Measurements from ENCODE around the gene WDR27. TPM values are rescaled to one million over a fixed set of nuclear protein-coding genes. Genes with fewer than 3 reads are reported as not detected.

WDR27 gene
- total and polyA plus RNA-seq, 10 of the 15 experiments (the other 5 are each of a cell fraction or from before 2014, with no cell fraction given) = 1.9 to 33.2 (median 19.0) TPM

DNA sequence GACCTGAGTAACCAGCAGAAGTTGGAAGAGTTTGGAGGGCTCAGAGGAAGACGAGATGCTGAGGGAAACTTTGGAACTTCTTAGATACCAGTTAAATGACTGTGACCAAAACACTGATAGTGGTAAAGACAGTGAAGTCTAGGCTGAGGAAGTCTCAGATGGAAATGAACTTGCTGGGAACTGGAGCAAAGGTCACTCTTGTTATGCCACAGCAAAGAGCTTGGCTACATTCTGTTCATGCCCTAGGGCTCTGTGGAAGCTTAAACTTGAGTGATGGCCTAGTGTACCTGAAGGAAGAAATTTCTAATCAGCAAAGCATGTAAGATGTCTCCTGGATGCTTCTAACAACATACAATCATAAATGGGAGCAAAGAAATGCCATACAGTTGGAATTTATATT is 24.7 kb downstream of the WDR27 start (continued):
- TF ChIP-seq, protein P1, sequence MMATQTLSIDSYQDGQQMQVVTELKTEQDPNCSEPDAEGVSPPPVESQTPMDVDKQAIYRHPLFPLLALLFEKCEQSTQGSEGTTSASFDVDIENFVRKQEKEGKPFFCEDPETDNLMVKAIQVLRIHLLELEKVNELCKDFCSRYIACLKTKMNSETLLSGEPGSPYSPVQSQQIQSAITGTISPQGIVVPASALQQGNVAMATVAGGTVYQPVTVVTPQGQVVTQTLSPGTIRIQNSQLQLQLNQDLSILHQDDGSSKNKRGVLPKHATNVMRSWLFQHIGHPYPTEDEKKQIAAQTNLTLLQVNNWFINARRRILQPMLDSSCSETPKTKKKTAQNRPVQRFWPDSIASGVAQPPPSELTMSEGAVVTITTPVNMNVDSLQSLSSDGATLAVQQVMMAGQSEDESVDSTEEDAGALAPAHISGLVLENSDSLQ (IDR thresholded peaks at IDR 0.05) = no peak

DNA sequence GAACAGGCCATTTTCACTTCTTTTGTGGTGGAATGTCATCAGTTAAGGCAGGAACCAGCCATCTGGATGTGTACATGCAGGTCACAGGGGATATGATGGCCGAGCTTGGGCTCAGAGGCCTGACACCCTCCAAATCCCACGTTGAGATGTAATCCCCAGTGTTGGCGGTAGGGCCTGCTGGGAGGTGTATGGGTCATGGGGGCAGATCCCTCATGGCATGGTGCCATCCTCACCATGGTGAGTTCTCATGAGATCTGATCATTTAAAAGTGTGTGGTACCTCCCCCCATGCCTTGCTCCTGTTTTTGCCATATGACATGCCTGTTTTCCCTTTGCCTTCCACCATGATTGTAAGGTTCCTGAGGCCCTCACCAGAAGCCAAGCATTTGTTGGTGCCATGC is 26.8 kb downstream of the WDR27 start:
- TF ChIP-seq, protein P2, sequence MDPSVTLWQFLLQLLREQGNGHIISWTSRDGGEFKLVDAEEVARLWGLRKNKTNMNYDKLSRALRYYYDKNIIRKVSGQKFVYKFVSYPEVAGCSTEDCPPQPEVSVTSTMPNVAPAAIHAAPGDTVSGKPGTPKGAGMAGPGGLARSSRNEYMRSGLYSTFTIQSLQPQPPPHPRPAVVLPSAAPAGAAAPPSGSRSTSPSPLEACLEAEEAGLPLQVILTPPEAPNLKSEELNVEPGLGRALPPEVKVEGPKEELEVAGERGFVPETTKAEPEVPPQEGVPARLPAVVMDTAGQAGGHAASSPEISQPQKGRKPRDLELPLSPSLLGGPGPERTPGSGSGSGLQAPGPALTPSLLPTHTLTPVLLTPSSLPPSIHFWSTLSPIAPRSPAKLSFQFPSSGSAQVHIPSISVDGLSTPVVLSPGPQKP (IDR thresholded peaks at IDR 0.05; ENCODE audit: low read depth, low read length) = no peak
- TF ChIP-seq SUPT20H (IDR thresholded peaks at IDR 0.05; ENCODE audit: borderline replicate concordance, control insufficient read depth, low read depth, low read length) = no peak
- no peak for TF ChIP-seq SMC3 (IDR thresholded peaks at IDR 0.05; ENCODE audit: borderline replicate concordance, low read length)
- TF ChIP-seq, protein P3, sequence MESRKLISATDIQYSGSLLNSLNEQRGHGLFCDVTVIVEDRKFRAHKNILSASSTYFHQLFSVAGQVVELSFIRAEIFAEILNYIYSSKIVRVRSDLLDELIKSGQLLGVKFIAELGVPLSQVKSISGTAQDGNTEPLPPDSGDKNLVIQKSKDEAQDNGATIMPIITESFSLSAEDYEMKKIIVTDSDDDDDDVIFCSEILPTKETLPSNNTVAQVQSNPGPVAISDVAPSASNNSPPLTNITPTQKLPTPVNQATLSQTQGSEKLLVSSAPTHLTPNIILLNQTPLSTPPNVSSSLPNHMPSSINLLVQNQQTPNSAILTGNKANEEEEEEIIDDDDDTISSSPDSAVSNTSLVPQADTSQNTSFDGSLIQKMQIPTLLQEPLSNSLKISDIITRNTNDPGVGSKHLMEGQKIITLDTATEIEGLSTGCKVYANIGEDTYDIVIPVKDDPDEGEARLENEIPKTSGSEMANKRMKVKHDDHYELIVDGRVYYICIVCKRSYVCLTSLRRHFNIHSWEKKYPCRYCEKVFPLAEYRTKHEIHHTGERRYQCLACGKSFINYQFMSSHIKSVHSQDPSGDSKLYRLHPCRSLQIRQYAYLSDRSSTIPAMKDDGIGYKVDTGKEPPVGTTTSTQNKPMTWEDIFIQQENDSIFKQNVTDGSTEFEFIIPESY (IDR thresholded peaks at IDR 0.05) = no peak
- no peak for TF ChIP-seq NRF1 (conservative IDR thresholded peaks at IDR 0.05; ENCODE audit: low read depth, low read length)
- TF ChIP-seq, protein P4, sequence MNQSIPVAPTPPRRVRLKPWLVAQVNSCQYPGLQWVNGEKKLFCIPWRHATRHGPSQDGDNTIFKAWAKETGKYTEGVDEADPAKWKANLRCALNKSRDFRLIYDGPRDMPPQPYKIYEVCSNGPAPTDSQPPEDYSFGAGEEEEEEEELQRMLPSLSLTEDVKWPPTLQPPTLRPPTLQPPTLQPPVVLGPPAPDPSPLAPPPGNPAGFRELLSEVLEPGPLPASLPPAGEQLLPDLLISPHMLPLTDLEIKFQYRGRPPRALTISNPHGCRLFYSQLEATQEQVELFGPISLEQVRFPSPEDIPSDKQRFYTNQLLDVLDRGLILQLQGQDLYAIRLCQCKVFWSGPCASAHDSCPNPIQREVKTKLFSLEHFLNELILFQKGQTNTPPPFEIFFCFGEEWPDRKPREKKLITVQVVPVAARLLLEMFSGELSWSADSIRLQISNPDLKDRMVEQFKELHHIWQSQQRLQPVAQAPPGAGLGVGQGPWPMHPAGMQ (IDR thresholded peaks at IDR 0.05; ENCODE audit: borderline replicate concordance) = no peak
- no peak for TF ChIP-seq CBX5 (IDR thresholded peaks at IDR 0.05; ENCODE audit: low read depth)
- TF ChIP-seq, protein P5, sequence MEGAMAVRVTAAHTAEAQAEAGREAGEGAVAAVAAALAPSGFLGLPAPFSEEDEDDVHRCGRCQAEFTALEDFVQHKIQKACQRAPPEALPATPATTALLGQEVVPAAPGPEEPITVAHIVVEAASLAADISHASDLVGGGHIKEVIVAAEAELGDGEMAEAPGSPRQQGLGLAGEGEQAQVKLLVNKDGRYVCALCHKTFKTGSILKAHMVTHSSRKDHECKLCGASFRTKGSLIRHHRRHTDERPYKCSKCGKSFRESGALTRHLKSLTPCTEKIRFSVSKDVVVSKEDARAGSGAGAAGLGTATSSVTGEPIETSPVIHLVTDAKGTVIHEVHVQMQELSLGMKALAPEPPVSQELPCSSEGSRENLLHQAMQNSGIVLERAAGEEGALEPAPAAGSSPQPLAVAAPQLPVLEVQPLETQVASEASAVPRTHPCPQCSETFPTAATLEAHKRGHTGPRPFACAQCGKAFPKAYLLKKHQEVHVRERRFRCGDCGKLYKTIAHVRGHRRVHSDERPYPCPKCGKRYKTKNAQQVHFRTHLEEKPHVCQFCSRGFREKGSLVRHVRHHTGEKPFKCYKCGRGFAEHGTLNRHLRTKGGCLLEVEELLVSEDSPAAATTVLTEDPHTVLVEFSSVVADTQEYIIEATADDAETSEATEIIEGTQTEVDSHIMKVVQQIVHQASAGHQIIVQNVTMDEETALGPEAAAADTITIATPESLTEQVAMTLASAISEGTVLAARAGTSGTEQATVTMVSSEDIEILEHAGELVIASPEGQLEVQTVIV (IDR thresholded peaks at IDR 0.05; ENCODE audit: borderline replicate concordance, partially characterized antibody) = no peak
- no peak for TF ChIP-seq PML (IDR thresholded peaks at IDR 0.05; ENCODE audit: low read length)

More for the DNA sequence above, 26.8 kb downstream of the WDR27 start:
- SMC1A ChIA-PET (ENCODE audit: uncharacterized antibody, unreplicated experiment) = no interaction called here
- BruUV-seq (replicated peaks) = no TSS peak
- DNase-seq (ENCODE audit: low read depth, low spot score) (no peak), FAIRE-seq (no peak), ATAC-seq (no peak)
- H4K20me1 ChIP-seq (ENCODE audit: control insufficient read depth, insufficient read depth) = no peaks in the 10 kb centered on the region
- POLR2A ChIA-PET = no interaction called here
- intact Hi-C loops (cut with micrococcal nuclease; ENCODE audit: unreplicated experiment) = no loop called here
- H3K27ac ChIP-seq (ENCODE audit: control insufficient read depth, insufficient read depth) = no peak overlapping the region
- CTCF ChIA-PET = no interaction called here
- H3K36me3 ChIP-seq (ENCODE audit: control insufficient read depth in 2 of 2, insufficient read depth in 2 of 2, low read length in 1 of 2) = no peaks in the 10 kb centered on the region
- no peak overlapping the region for H2AFZ ChIP-seq (ENCODE audit: control insufficient read depth, low read depth, low read length)
- no peaks in the 10 kb centered on the region for H3K79me2 ChIP-seq (ENCODE audit: control insufficient read depth, insufficient read depth, low read length)
- H3K4me2 ChIP-seq (ENCODE audit: control insufficient read depth, insufficient read depth) = no peak overlapping the region
- in situ Hi-C loops (cut with MboI) = no loop called here
- RAD21 ChIA-PET (ENCODE audit: unreplicated experiment) = no interaction called here
- no peak overlapping the region for H3K9ac ChIP-seq (ENCODE audit: control insufficient read depth, insufficient read depth, low read length)
- H3K9me3 ChIP-seq (replicated peaks; ENCODE audit: control insufficient read depth, insufficient read depth, low read length) = no peaks in the 10 kb centered on the region
- no peaks in the 10 kb centered on the region for H3K27me3 ChIP-seq (replicated peaks in 1 of 2; ENCODE audit: control insufficient read depth in 2 of 2, insufficient read depth in 2 of 2, low read length in 1 of 2)
- H3K4me3 ChIP-seq = no peak overlapping the region
- 82% methylated on average over 3 of the region's 3 CpGs for WGBS (ENCODE audit: insufficient coverage, insufficient replicate concordance, low lambda C conversion rate, missing lambda C conversion rate)
- no peaks in the 10 kb centered on the region for H3K4me1 ChIP-seq (ENCODE audit: control insufficient read depth, insufficient read depth, low read length)
